Neural progenitor cell (in vitro differentiated cells): ENCODE results near the gene ORAI1. TPM values are rescaled to one million over a fixed set of nuclear protein-coding genes. Genes with fewer than 3 reads are reported as not detected.

Experiments
- DNase-seq: peaks from one replicate; pipeline ENCODE4 v3.0.0-alpha.2; 2016; ENCODE audit warnings: low spot score
- H2AFZ ChIP-seq: fragments of 200-600 bp; sonication (generic); replicated peaks from 2 replicates; pipeline ENCODE4 v1.6.1; 2016; ENCODE audit warnings: antibody characterized with exemption
- H3F3A ChIP-seq: fragments of 200-600 bp; sonication (generic); 2 replicates; pipeline ENCODE4 v1.6.1; 2016; ENCODE audit warnings: antibody characterized with exemption, low read depth
- H3K27ac ChIP-seq: fragments of 200-600 bp; sonication (generic); 2 replicates; pipeline ENCODE4 v1.5.1; 2016; ENCODE audit warnings: mild to moderate bottlenecking
- H3K27me3 ChIP-seq: fragments of 200-600 bp; sonication (generic); 2 replicates; pipeline ENCODE4 v1.6.1; 2016; ENCODE audit warnings: mild to moderate bottlenecking, moderate library complexity
- H3K36me3 ChIP-seq: fragments of 200-600 bp; sonication (generic); 2 replicates; pipeline ENCODE4 v1.5.1; 2016
- H3K4me1 ChIP-seq: fragments of 200-600 bp; sonication (generic); 2 replicates; pipeline ENCODE4 v1.6.1; 2016; ENCODE audit warnings: mixed run types
- H3K4me2 ChIP-seq: fragments of 200-600 bp; sonication (generic); 2 replicates; pipeline ENCODE4 v1.6.1; 2016
- H3K4me3 ChIP-seq: fragments of 200-600 bp; sonication (generic); 2 replicates; pipeline ENCODE4 v1.5.1; 2016
- H3K79me2 ChIP-seq: fragments of 200-600 bp; sonication (generic); 2 replicates; pipeline ENCODE4 v1.6.1; 2016; ENCODE audit warnings: low read depth
- H3K9ac ChIP-seq: fragments of 200-600 bp; sonication (generic); 2 replicates; pipeline ENCODE4 v1.6.1; 2016
- H3K9me3 ChIP-seq: fragments of 200-600 bp; sonication (generic); 2 replicates; pipeline ENCODE4 v1.5.1; 2016; ENCODE audit warnings: low read depth
- H4K20me1 ChIP-seq: fragments of 200-600 bp; sonication (generic); 2 replicates; pipeline ENCODE4 v1.6.1; 2016; ENCODE audit warnings: low read depth
- H3K27ac Mint-ChIP-seq: 3 replicates; pipeline ENCODE4 v1.8.0; 2021; ENCODE audit warnings: mixed read lengths
- H3K27me3 Mint-ChIP-seq: 2 replicates; pipeline ENCODE4 v1.8.0; 2022; ENCODE audit warnings: low read depth, mild to moderate bottlenecking, inconsistent platforms, moderate library complexity, mixed read lengths; ENCODE audit not compliant: insufficient read depth
- H3K36me3 Mint-ChIP-seq: 3 replicates; pipeline ENCODE4 v1.8.0; 2021; ENCODE audit warnings: mixed read lengths
- H3K4me1 Mint-ChIP-seq: 3 replicates; pipeline ENCODE4 v1.8.0; 2021; ENCODE audit warnings: mixed read lengths
- H3K4me3 Mint-ChIP-seq: 3 replicates; pipeline ENCODE4 v1.8.0; 2021; ENCODE audit warnings: mild to moderate bottlenecking, moderate library complexity, mixed read lengths
- H3K9me3 Mint-ChIP-seq: 3 replicates; pipeline ENCODE4 v1.8.0; 2020; ENCODE audit warnings: mixed read lengths
- EZH2 ChIP-seq: fragments of 200-600 bp; sonication (generic); IDR thresholded peaks from 2 replicates; pipeline ENCODE4 v1.6.1; 2017; ENCODE audit warnings: antibody characterized with exemption, mild to moderate bottlenecking, moderate library complexity
- EZH2phosphoT487 ChIP-seq: fragments of 200-600 bp; sonication (generic); IDR thresholded peaks from 2 replicates; pipeline ENCODE4 v1.6.1; 2017; ENCODE audit warnings: antibody characterized with exemption
- total RNA-seq: library from RNA; depleted of rRNA; stranded (reverse); fragments of >200 nt; gene quantifications from 2 replicates; pipeline ENCODE4 v1.2.3, GENCODE V29; 2015; ENCODE audit warnings: low replicate concordance
- TF ChIP-seq, protein P1 (sequence below): fragments of 200-600 bp; sonication (generic); IDR thresholded peaks from 2 replicates; pipeline ENCODE4 v1.5.1; 2017; ENCODE audit warnings: antibody characterized with exemption, mild to moderate bottlenecking

The ORAI1 gene
- total RNA-seq, 1 donor from 2014 or later = 8.0 TPM

DNA sequence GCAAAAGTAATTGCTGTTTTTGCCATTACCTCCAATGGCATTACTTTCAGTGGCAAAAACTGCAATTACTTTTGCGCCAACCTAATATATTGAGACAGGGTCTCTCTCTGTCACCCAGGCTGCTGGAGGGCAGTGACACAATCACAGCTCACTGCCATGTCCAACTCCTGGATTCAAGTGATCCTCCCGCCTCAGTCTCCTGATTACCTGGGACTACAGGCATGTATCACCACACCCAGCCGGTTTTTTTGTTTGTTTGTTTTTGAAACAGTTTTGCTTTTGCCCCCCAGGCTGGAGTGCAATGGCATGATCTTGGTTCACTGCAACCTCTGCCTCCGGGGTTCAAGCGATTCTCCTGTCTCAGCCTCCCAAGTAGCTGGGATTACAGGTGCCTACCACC, 29.8 kb upstream of the ORAI1 start:
- Histone ChIP-seq H3K36me3 (no peaks in the 10 kb centered on the region), H3K27ac (no peak overlapping the region), H3K79me2 (peaks cover 2% of the 10 kb centered on the region), H2AFZ (no peak overlapping the region), H3K4me2 (no peak overlapping the region), H3K4me3 (no peak overlapping the region), H3K27me3 (no peaks in the 10 kb centered on the region), H3F3A (peaks cover 12% of the 10 kb centered on the region), H3K4me1 (no peaks in the 10 kb centered on the region), H4K20me1 (no peaks in the 10 kb centered on the region), H3K9me3 (no peaks in the 10 kb centered on the region), H3K9ac (no peak overlapping the region)
- DNase-seq = no peak
- H3K36me3 Mint-ChIP-seq = peaks cover 13% of the 10 kb centered on the region
- H3K4me3 Mint-ChIP-seq = no peak overlapping the region
- H3K27me3 Mint-ChIP-seq = no peaks in the 10 kb centered on the region
- H3K27ac Mint-ChIP-seq = no peak overlapping the region
- H3K9me3 Mint-ChIP-seq = no peaks in the 10 kb centered on the region
- TF ChIP-seq EZH2phosphoT487 (no peak), EZH2 (no peak)
- TF ChIP-seq, protein P1, sequence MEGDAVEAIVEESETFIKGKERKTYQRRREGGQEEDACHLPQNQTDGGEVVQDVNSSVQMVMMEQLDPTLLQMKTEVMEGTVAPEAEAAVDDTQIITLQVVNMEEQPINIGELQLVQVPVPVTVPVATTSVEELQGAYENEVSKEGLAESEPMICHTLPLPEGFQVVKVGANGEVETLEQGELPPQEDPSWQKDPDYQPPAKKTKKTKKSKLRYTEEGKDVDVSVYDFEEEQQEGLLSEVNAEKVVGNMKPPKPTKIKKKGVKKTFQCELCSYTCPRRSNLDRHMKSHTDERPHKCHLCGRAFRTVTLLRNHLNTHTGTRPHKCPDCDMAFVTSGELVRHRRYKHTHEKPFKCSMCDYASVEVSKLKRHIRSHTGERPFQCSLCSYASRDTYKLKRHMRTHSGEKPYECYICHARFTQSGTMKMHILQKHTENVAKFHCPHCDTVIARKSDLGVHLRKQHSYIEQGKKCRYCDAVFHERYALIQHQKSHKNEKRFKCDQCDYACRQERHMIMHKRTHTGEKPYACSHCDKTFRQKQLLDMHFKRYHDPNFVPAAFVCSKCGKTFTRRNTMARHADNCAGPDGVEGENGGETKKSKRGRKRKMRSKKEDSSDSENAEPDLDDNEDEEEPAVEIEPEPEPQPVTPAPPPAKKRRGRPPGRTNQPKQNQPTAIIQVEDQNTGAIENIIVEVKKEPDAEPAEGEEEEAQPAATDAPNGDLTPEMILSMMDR = no peak
- H3K4me1 Mint-ChIP-seq = peaks cover 20% of the 10 kb centered on the region

DNA sequence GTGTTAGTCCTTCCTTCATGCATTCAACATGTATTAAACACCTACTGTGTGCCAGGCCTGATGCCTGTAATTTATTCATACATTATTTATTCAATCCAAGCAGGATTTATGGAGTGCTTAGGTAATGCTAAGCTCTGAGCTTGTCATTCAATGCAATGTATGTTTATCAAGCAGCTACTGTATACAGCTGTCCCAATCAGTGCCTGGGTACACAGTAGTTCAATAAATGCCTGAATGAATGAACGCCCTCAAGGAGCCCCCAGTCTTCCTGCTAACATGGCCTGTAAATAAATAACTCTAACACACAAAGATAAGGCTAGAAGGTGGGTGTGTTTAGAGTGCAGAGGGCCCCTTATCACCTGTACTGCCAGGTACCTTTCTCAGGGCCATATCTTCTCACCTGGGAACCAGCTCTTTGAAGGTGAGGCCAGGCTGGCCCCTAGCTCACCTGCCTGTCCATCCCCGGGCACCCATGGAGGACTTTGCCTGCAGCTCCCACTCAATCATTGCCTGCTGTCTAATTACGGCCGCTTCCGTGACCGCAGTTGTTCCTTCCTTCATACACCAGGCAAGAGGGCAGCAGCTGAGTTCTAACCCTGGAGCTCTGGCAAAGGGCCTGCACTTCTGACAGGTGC, 25.5 kb upstream of the ORAI1 start:
- Histone ChIP-seq H3K27ac (no peak overlapping the region), H2AFZ (no peak overlapping the region), H3K79me2 (no peaks in the 10 kb centered on the region), H4K20me1 (no peaks in the 10 kb centered on the region), H3K27me3 (no peaks in the 10 kb centered on the region), H3K4me2 (no peak overlapping the region), H3K36me3 (no peaks in the 10 kb centered on the region), H3K4me3 (no peak overlapping the region), H3K9ac (no peak overlapping the region), H3F3A (peaks cover 12% of the 10 kb centered on the region), H3K9me3 (no peaks in the 10 kb centered on the region), H3K4me1 (no peaks in the 10 kb centered on the region)
- Mint-ChIP-seq H3K27me3 (peaks cover 8% of the 10 kb centered on the region), H3K4me1 (peaks cover 7% of the 10 kb centered on the region), H3K36me3 (peaks cover 4% of the 10 kb centered on the region), H3K9me3 (no peaks in the 10 kb centered on the region), H3K27ac (no peak overlapping the region), H3K4me3 (no peak overlapping the region)
- TF ChIP-seq EZH2 (no peak), EZH2phosphoT487 (no peak)
- TF ChIP-seq, protein P1 = no peak
- DNase-seq = no peak

DNA sequence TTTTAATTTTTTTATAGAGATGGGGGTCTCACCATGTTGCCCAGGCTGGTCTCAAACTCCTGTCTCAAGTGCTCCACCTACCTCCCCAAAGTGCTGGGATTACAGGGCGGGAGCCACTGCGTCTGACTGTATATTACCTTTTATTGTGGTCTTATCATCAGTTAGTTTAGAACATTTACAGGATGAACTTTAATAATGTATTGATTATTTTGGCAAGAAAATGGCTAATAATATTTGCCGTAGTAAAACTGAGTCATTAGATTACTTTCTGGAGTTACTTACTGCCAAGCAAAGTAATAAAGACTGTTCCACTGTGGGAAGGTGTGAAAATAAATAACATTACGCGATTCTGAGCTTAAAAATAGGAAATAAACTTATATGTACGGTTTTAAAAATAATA, 23.6 kb upstream of the ORAI1 start:
- no peak overlapping the region for H3K4me2 ChIP-seq
- H3K27ac ChIP-seq = no peak overlapping the region
- H3K4me1 Mint-ChIP-seq = peaks cover 7% of the 10 kb centered on the region
- H2AFZ ChIP-seq = no peak overlapping the region
- H3K36me3 ChIP-seq = no peaks in the 10 kb centered on the region
- no peak for DNase-seq
- peaks cover 8% of the 10 kb centered on the region for H3K27me3 Mint-ChIP-seq
- no peak overlapping the region for H3K4me3 ChIP-seq
- no peak overlapping the region for H3K9ac ChIP-seq
- H3F3A ChIP-seq = peaks cover 12% of the 10 kb centered on the region
- H3K79me2 ChIP-seq = no peaks in the 10 kb centered on the region
- no peak overlapping the region for H3K4me3 Mint-ChIP-seq
- H3K4me1 ChIP-seq = no peaks in the 10 kb centered on the region
- TF ChIP-seq, protein P1 = no peak
- TF ChIP-seq EZH2 (no peak), EZH2phosphoT487 (no peak)
- H3K27me3 ChIP-seq = no peaks in the 10 kb centered on the region
- H4K20me1 ChIP-seq = no peaks in the 10 kb centered on the region
- no peak overlapping the region for H3K27ac Mint-ChIP-seq
- H3K9me3 Mint-ChIP-seq = no peaks in the 10 kb centered on the region
- no peaks in the 10 kb centered on the region for H3K9me3 ChIP-seq
- H3K36me3 Mint-ChIP-seq = no peaks in the 10 kb centered on the region
